ENCODE measurements around the gene RAB40C. TPM values are rescaled to one million over a fixed set of nuclear protein-coding genes. Genes with fewer than 3 reads are reported as not detected.
A peak's percentile ranks its signal among the peaks of the same experiment; 100 is the strongest.

RAB40C gene
- total and polyA plus RNA-seq, 2 experiments from 2014 or later = 30.2 to 32.7 TPM

GRCh38 chr16:598823-599739, 9.2 kb downstream of the RAB40C start:
- Histone ChIP-seq H2AFZ (no peak overlapping the region), H3K4me1 (ENCODE audit: insufficient read depth) (peaks cover 13% of the 10 kb centered on the region), H3K9me2 (replicated peaks; ENCODE audit: insufficient read depth) (no peaks in the 10 kb centered on the region), H4K20me1 (ENCODE audit: insufficient read depth, poor library complexity, severe bottlenecking) (peaks cover 29% of the 10 kb centered on the region), H3K79me2 (peaks cover 93% of the 10 kb centered on the region), H3K27ac (no peak overlapping the region), H3K36me3 (replicated peaks; ENCODE audit: insufficient read depth, low read depth) (no peaks in the 10 kb centered on the region), H3K9me3 (ENCODE audit: low read depth) (no peaks in the 10 kb centered on the region), H3K27me3 (no peaks in the 10 kb centered on the region), H3K4me2 (no peak overlapping the region), H3K4me3 (no peak overlapping the region)
- peak; percentile 37 for DNase-seq (ENCODE audit: low spot score)
- TF ChIP-seq EZH2 (IDR thresholded peaks at IDR 0.05; ENCODE audit: borderline replicate concordance) = no peak
- no peak for TF ChIP-seq EZH2phosphoT487 (IDR thresholded peaks at IDR 0.05; ENCODE audit: low read depth, severe bottlenecking, unreplicated experiment)
- TF ChIP-seq CTCF (IDR thresholded peaks at IDR 0.05; ENCODE audit: poor library complexity) = no peak
- 97% methylated on average over 38 of the region's 43 CpGs for WGBS (ENCODE audit: low lambda C conversion rate, missing lambda C conversion rate)

GRCh38 chr16:600781-601180, 10.9 kb downstream of the RAB40C start:
- Histone ChIP-seq H3K27ac (no peak overlapping the region), H3K4me2 (no peak overlapping the region), H3K9me3 (ENCODE audit: low read depth) (no peaks in the 10 kb centered on the region), H4K20me1 (ENCODE audit: insufficient read depth, poor library complexity, severe bottlenecking) (peaks cover 25% of the 10 kb centered on the region), H3K9me2 (replicated peaks; ENCODE audit: insufficient read depth) (no peaks in the 10 kb centered on the region), H2AFZ (no peak overlapping the region), H3K27me3 (no peaks in the 10 kb centered on the region), H3K79me2 (peaks cover 93% of the 10 kb centered on the region), H3K4me3 (no peak overlapping the region), H3K36me3 (replicated peaks; ENCODE audit: insufficient read depth, low read depth) (no peaks in the 10 kb centered on the region), H3K4me1 (ENCODE audit: insufficient read depth) (no peaks in the 10 kb centered on the region)
- WGBS (ENCODE audit: low lambda C conversion rate, missing lambda C conversion rate) = 60% methylated on average over 7 of the region's 7 CpGs
- TF ChIP-seq CTCF (IDR thresholded peaks at IDR 0.05; ENCODE audit: poor library complexity) (peak; percentile 26), EZH2phosphoT487 (IDR thresholded peaks at IDR 0.05; ENCODE audit: low read depth, severe bottlenecking, unreplicated experiment) (no peak)
- DNase-seq (ENCODE audit: low spot score) = peak; percentile 19

GRCh38 chr16:603933-604332, 14.1 kb downstream of the RAB40C start:
- no peaks in the 10 kb centered on the region for H3K9me3 ChIP-seq (ENCODE audit: low read depth)
- peaks cover 84% of the 10 kb centered on the region for H3K79me2 ChIP-seq
- peaks cover 20% of the 10 kb centered on the region for H4K20me1 ChIP-seq (ENCODE audit: insufficient read depth, poor library complexity, severe bottlenecking)
- H2AFZ ChIP-seq = no peak overlapping the region
- no peaks in the 10 kb centered on the region for H3K36me3 ChIP-seq (replicated peaks; ENCODE audit: insufficient read depth, low read depth)
- no peak for TF ChIP-seq EZH2phosphoT487 (IDR thresholded peaks at IDR 0.05; ENCODE audit: low read depth, severe bottlenecking, unreplicated experiment)
- TF ChIP-seq EZH2 (IDR thresholded peaks at IDR 0.05; ENCODE audit: borderline replicate concordance) = no peak
- TF ChIP-seq CTCF (IDR thresholded peaks at IDR 0.05; ENCODE audit: poor library complexity) = no peak
- H3K27me3 ChIP-seq = no peaks in the 10 kb centered on the region
- H3K27ac ChIP-seq = no peak overlapping the region
- no peaks in the 10 kb centered on the region for H3K4me1 ChIP-seq (ENCODE audit: insufficient read depth)
- no peak overlapping the region for H3K4me3 ChIP-seq
- 93% methylated on average over 5 of the region's 5 CpGs for WGBS (ENCODE audit: low lambda C conversion rate, missing lambda C conversion rate)
- no peak overlapping the region for H3K4me2 ChIP-seq
- no peak for DNase-seq (ENCODE audit: low spot score)
- no peaks in the 10 kb centered on the region for H3K9me2 ChIP-seq (replicated peaks; ENCODE audit: insufficient read depth)

All from hepatocyte (in vitro differentiated cells).